Small intestine (tissue), 7 donors: Measurements from ENCODE around the gene SAMD11. TPM values are rescaled to one million over a fixed set of nuclear protein-coding genes. Genes with fewer than 3 reads are reported as not detected.

Source experiments
- DNase-seq, 2 donors: peaks; one replicate each; pipeline versions ENCODE4 v3.0.0 to v3.0.0-alpha.2; 2013
- FAIRE-seq: peaks from 2 replicates; lab custom pipeline; 2012; peaks lifted over from hg19 to GRCh38; lab: Jason Lieb, UNC
- H3K27ac ChIP-seq, 3 donors: one replicate each; pipeline ENCODE4 v1.5.1; 2013; ENCODE audit warnings: low read length in 2 of 3, mild to moderate bottlenecking in 2 of 3, control low read depth in 1 of 3, inconsistent platforms in 1 of 3, low read depth in 1 of 3, moderate library complexity in 1 of 3
- H3K27me3 ChIP-seq, 3 donors: one replicate each; pipeline ENCODE4 v1.6.1; 2013; ENCODE audit warnings: low read length in 3 of 3, inconsistent platforms in 1 of 3; ENCODE audit not compliant: control insufficient read depth in 3 of 3, insufficient read depth in 3 of 3
- H3K36me3 ChIP-seq, 3 donors: one replicate each; pipeline ENCODE4 v1.6.1; 2013; ENCODE audit warnings: low read length in 3 of 3, inconsistent platforms in 1 of 3, low read depth in 1 of 3, mild to moderate bottlenecking in 1 of 3, moderate library complexity in 1 of 3; ENCODE audit not compliant: control insufficient read depth in 3 of 3, insufficient read depth in 2 of 3
- H3K4me1 ChIP-seq, 3 donors: one replicate each; pipeline ENCODE4 v1.6.1; 2013; ENCODE audit warnings: low read length in 2 of 3, inconsistent platforms in 1 of 3, low read depth in 1 of 3, mild to moderate bottlenecking in 1 of 3, moderate library complexity in 1 of 3; ENCODE audit not compliant: control insufficient read depth in 3 of 3, insufficient read depth in 2 of 3
- H3K4me3 ChIP-seq, 3 donors: one replicate each; pipeline ENCODE4 v1.5.1; 2013; ENCODE audit warnings: low read length in 3 of 3, control low read depth in 1 of 3, inconsistent platforms in 1 of 3, low read depth in 1 of 3, mild to moderate bottlenecking in 1 of 3, moderate library complexity in 1 of 3
- H3K9me3 ChIP-seq, 2 donors: one replicate each; pipeline ENCODE4 v1.6.1; 2013; ENCODE audit warnings: low read depth in 1 of 2, low read length in 1 of 2; ENCODE audit not compliant: control insufficient read depth in 2 of 2, insufficient read depth in 1 of 2
- WGBS, 3 donors: extraction: QIAGEN DNeasy Blood & Tissue Kit; methylation state at CpG; one replicate each; pipeline ENCODE4 v1.1.7; 2013; 5-methylcytosine and 5-hydroxymethylcytosine counted together
- polyA plus RNA-seq, 4 donors: library from polyadenylated mRNA; stranded (reverse) in 3 of 4; unstranded in 1 of 4; fragments of 200-250 nt in 3 of 4; fragments of 120-200 nt in 1 of 4; gene quantifications; one replicate each; pipeline versions ENCODE4 v1.2.1 to v1.2.3, GENCODE V29; 2013
- donor health status: healthy with polysubstance abuse.
- donor health status: control.
- donor health status: control.
- donor health status: Bipolar disorder and iron deficiency.
- donor health status: healthy.

Gene SAMD11
- polyA plus RNA-seq, 4 donors: 0.89 to 13.6 (median 6.8) TPM

DNA sequence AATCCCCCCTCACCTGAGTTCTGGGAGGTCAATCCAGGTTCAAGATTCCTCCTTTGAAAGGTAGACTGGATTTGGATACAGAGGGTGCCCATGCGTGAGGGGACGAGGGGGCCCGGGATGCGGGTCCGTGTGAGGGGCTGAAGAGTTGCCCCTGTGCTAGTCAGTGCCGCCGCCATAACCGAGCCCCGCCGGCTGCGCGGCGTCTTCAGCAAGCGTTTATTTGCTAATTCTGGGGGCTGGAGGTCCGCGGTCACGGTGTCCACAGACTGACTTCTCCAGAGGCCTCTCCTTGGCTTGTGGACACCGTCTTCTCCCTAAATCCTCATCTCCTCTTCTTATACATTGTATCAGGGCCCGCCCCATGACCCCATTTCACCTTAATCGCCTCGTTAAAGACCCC is 20.9 kb upstream of the SAMD11 start:
- Histone ChIP-seq H3K36me3 (no peaks in the 10 kb centered on the region), H3K27me3 (peaks cover 0 to 45% (median 3%) of the 10 kb centered on the region in 3 donors), H3K4me1 (peaks cover 0 to 22% (median 0%) of the 10 kb centered on the region in 3 donors), H3K27ac (no peak overlapping the region), H3K4me3 (no peak overlapping the region), H3K9me3 (no peaks in the 10 kb centered on the region)
- WGBS, 3 donors: 93 to 94% (median 94%) methylated on average over 20 to 21 of the region's 21 CpGs
- FAIRE-seq: no peak
- DNase-seq: no peak

GRCh38 chr1:903305-903704 is 20.4 kb upstream of the SAMD11 start:
- no peak overlapping the region for H3K27ac ChIP-seq
- H3K9me3 ChIP-seq: no peaks in the 10 kb centered on the region
- no peak for DNase-seq
- FAIRE-seq: no peak
- 81 to 91% (median 82%) methylated on average over 10 of the region's 10 CpGs for WGBS, 3 donors
- H3K27me3 ChIP-seq: peaks cover 0 to 42% (median 3%) of the 10 kb centered on the region in 3 donors
- H3K4me1 ChIP-seq: peaks cover 0 to 22% (median 0%) of the 10 kb centered on the region in 3 donors
- no peak overlapping the region for H3K4me3 ChIP-seq
- no peaks in the 10 kb centered on the region for H3K36me3 ChIP-seq

DNA sequence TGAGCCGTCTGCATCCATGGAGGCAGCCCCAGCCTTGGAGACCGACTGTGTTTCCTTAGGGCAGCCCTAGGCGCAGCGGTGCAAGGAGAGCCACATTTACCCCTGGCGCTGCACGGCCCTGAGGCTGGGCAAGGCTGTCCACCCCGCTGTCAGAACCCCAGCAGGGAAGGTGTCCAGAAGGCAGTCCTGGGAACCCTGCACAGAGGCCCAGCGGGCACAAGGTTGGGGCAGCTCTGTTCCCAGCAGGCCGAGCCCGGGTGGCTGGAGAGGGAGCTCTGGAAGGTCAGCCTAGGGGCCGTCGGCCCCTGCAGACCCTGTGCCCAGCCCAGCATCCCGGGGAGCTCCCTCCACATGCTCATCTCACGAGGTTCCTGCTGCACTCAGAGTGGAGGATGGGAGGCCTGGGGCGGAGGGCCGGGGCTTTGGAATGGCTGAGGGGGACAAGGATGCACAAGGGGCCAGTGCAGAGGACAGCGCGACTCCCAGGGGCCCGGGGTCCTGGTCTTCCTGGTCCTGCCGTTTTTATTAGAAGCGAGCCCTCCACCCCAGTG is 19.9 kb upstream of the SAMD11 start:
- Histone ChIP-seq H3K4me1 (peaks cover 0 to 22% (median 0%) of the 10 kb centered on the region in 3 donors), H3K9me3 (no peaks in the 10 kb centered on the region), H3K27ac (no peak overlapping the region), H3K27me3 (peaks cover 0 to 37% (median 3%) of the 10 kb centered on the region in 3 donors), H3K4me3 (peak overlapping the region in 2 of 3 donors; percentile 21 to 44), H3K36me3 (no peaks in the 10 kb centered on the region)
- 74 to 88% (median 83%) methylated on average over 16 to 21 of the region's 21 CpGs for WGBS, 3 donors
- FAIRE-seq: no peak
- no peak for DNase-seq

GRCh38 chr1:904310-904950 is 19.3 kb upstream of the SAMD11 start:
- no peak for FAIRE-seq

GRCh38 chr1:905071-905749 is 18.5 kb upstream of the SAMD11 start:
- Histone ChIP-seq H3K9me3 (no peaks in the 10 kb centered on the region), H3K4me1 (peaks cover 0 to 23% (median 0%) of the 10 kb centered on the region in 3 donors), H3K27me3 (peaks cover 0 to 28% (median under 1%) of the 10 kb centered on the region in 3 donors), H3K27ac (no peak overlapping the region), H3K36me3 (no peaks in the 10 kb centered on the region), H3K4me3 (peak overlapping the region in 2 of 3 donors; percentile 28 to 42)
- FAIRE-seq (no peak), DNase-seq (peak; percentile 17 to 63)
- 4 to 8% (median 5%) methylated on average over 43 to 49 of the region's 49 CpGs for WGBS, 3 donors

More at GRCh38 chr1:904310-904950, 19.3 kb upstream of the SAMD11 start:
- H3K4me1 ChIP-seq: peaks cover 0 to 22% (median 0%) of the 10 kb centered on the region in 3 donors
- DNase-seq: peak; percentile 69 to 94
- H3K9me3 ChIP-seq: no peaks in the 10 kb centered on the region
- peak overlapping the region; percentile 28 to 44 (median 42) for H3K4me3 ChIP-seq
- no peaks in the 10 kb centered on the region for H3K36me3 ChIP-seq
- 1 to 5% (median 3%) methylated on average over 59 to 89 of the region's 91 CpGs for WGBS, 3 donors
- peaks cover 0 to 36% (median 3%) of the 10 kb centered on the region in 3 donors for H3K27me3 ChIP-seq
- H3K27ac ChIP-seq: no peak overlapping the region

- FAIRE-seq (no peak), DNase-seq (no peak)
- WGBS, 3 donors: 26 to 57% (median 40%) methylated on average over 13 of the region's 13 CpGs
- no peaks in the 10 kb centered on the region for H3K9me3 ChIP-seq
- no peak overlapping the region for H3K27ac ChIP-seq
- H3K4me3 ChIP-seq: no peak overlapping the region
- peaks cover 0 to 33% (median 6%) of the 10 kb centered on the region in 3 donors for H3K27me3 ChIP-seq
- peaks cover 0 to 31% (median 0%) of the 10 kb centered on the region in 3 donors for H3K4me1 ChIP-seq
- H3K36me3 ChIP-seq: no peaks in the 10 kb centered on the region
Measured at GRCh38 chr1:905811-906599, 17.7 kb upstream of the SAMD11 start.

GRCh38 chr1:906600-907420 is 16.9 kb upstream of the SAMD11 start:
- Histone ChIP-seq H3K4me3 (no peak overlapping the region), H3K36me3 (no peaks in the 10 kb centered on the region), H3K27ac (no peak overlapping the region), H3K4me1 (peaks cover 0 to 39% (median 0%) of the 10 kb centered on the region in 3 donors), H3K27me3 (peaks cover under 1 to 37% (median 6%) of the 10 kb centered on the region in 3 donors), H3K9me3 (no peaks in the 10 kb centered on the region)
- FAIRE-seq (no peak), DNase-seq (peak; percentile 66 to 87)
- WGBS, 3 donors: 13 to 27% (median 18%) methylated on average over 20 of the region's 20 CpGs
